Ishikawa (cell line): Measurements from ENCODE around the gene TMEM221.

Experiments
- CEBPB ChIP-seq: IDR thresholded peaks from 2 replicates; pipeline ENCODE4 v1.6.1; 2012
- CREB1 ChIP-seq: IDR thresholded peaks from 2 replicates; pipeline ENCODE4 v1.6.1; 2012; ENCODE audit warnings: low read depth
- EGR1 ChIP-seq: IDR thresholded peaks from 2 replicates; pipeline ENCODE4 v1.6.1; 2012
- EP300 ChIP-seq: IDR thresholded peaks from 2 replicates; pipeline ENCODE4 v1.6.1; 2012; ENCODE audit warnings: borderline replicate concordance
- FOXM1 ChIP-seq: IDR thresholded peaks from 2 replicates; pipeline ENCODE4 v1.6.1; 2012; ENCODE audit warnings: low read depth, borderline replicate concordance
- NFIC ChIP-seq: IDR thresholded peaks from 2 replicates; pipeline ENCODE4 v1.6.1; 2012
- RAD21 ChIP-seq: IDR thresholded peaks from 2 replicates; pipeline ENCODE4 v1.6.1; 2012; ENCODE audit warnings: low read depth
- TAF1 ChIP-seq: IDR thresholded peaks from 2 replicates; pipeline ENCODE4 v1.6.1; 2012; ENCODE audit warnings: low read depth, mild to moderate bottlenecking
- TCF12 ChIP-seq: IDR thresholded peaks from 2 replicates; pipeline ENCODE4 v1.6.1; 2012; ENCODE audit warnings: low read depth
- TEAD4 ChIP-seq: IDR thresholded peaks from 2 replicates; pipeline ENCODE4 v1.6.1; 2012
- YY1 ChIP-seq: IDR thresholded peaks from 2 replicates; pipeline ENCODE4 v1.6.1; 2012; ENCODE audit warnings: low read depth
- ZBTB7A ChIP-seq: IDR thresholded peaks from 2 replicates; pipeline ENCODE4 v1.6.1; 2012; ENCODE audit warnings: low read depth
- TF ChIP-seq, protein P1 (sequence below): IDR thresholded peaks from 2 replicates; pipeline ENCODE4 v1.6.1; 2012
- TF ChIP-seq, protein P2 (sequence below): IDR thresholded peaks from 2 replicates; pipeline ENCODE4 v1.6.1; 2012; ENCODE audit warnings: low read depth, mild to moderate bottlenecking
- TF ChIP-seq, protein P3 (sequence below): IDR thresholded peaks from 2 replicates; pipeline ENCODE4 v1.6.1; 2012

Gene TMEM221

DNA sequence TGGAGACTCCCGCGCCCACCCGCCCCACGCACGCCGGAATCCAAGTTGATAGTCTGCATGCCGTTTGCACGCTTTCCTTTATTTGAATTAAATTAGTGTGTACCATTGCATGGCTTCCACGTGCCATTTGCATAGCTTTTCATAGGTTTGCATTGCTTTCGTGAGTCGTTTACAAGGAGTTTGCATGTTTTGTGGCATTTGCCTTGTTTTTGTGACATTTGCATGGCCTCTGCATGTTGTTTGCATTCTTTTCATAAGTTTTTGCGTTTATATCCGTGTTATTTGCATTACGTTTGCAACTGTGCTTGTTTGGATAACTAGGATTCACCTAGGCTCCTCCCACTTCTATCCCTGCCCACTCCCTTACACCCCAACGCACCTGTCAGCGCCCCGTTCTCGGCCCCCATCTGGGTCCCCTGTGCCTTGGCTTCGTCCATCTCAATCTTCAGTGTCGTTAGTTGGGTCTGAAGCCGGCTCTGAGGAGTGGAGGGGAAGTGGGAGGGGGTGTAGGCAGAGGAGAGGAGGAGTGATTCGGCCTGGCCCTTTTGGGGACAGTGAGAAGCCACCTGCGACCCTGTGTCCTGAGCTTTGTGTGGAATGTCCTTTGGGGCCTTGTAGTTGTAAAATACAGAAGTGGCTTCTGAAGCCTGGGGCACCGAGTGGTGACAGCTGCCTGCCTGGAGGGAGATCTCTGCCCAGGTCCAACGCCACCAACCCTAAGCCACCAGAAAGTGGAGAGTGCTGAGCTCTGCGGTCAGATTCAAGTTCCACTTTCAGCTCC lies 56.9 kb downstream of the TMEM221 start:
- TF ChIP-seq EP300 (no peak), EGR1 (no peak), CEBPB (no peak), CREB1 (no peak)
- TF ChIP-seq, protein P1, sequence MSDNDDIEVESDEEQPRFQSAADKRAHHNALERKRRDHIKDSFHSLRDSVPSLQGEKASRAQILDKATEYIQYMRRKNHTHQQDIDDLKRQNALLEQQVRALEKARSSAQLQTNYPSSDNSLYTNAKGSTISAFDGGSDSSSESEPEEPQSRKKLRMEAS, result peak; percentile 52; the same call in 1 of the 2 replicates

DNA sequence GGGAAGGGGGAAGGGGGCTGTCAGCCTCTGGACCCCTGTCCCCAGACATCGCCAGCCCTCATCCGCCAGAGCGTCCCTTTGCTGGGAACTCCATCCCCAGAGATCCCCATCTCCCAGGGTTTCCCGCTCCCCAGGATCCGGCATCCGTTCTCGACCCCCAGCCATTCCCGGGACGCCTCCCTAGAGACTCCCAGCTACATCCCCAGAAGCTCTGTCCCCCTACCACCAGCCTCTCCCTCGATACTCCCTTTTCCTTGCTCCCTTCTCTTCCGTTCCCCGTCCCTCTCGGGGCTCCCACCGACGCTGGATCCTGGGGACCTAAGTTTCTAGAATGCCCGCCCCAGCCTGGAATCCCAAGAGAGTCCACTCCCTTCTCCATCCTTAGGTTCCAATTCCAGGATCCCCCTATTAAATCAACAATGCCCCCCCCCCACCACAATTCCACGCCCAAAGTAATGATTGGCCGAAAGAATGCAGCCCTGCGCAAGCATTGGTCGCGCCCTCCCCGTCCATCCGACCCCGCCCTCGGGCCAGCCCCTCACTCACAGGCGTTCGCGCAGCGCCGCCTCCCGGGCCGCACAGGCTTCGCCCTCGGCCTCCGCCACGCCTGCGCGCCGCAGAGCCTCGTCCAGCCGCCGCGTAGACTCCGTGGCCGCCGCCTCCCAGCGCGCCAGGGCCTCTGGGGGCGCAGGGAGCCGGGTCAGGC lies 57.6 kb downstream of the TMEM221 start:
- TF ChIP-seq ZBTB7A (0 out of 2 replicates have a peak, but pooled peaks have one; percentile 1), TCF12 (0 out of 2 replicates have a peak, but pooled peaks have one; percentile 11), RAD21 (peak; percentile 46; the same call in 1 of the 2 replicates), FOXM1 (no peak), CEBPB (no peak), CREB1 (no peak), EP300 (no peak), EGR1 (no peak), TEAD4 (no peak), YY1 (0 out of 2 replicates have a peak, but pooled peaks have one; percentile 13), NFIC (no peak), TAF1 (no peak)
- TF ChIP-seq, protein P2, sequence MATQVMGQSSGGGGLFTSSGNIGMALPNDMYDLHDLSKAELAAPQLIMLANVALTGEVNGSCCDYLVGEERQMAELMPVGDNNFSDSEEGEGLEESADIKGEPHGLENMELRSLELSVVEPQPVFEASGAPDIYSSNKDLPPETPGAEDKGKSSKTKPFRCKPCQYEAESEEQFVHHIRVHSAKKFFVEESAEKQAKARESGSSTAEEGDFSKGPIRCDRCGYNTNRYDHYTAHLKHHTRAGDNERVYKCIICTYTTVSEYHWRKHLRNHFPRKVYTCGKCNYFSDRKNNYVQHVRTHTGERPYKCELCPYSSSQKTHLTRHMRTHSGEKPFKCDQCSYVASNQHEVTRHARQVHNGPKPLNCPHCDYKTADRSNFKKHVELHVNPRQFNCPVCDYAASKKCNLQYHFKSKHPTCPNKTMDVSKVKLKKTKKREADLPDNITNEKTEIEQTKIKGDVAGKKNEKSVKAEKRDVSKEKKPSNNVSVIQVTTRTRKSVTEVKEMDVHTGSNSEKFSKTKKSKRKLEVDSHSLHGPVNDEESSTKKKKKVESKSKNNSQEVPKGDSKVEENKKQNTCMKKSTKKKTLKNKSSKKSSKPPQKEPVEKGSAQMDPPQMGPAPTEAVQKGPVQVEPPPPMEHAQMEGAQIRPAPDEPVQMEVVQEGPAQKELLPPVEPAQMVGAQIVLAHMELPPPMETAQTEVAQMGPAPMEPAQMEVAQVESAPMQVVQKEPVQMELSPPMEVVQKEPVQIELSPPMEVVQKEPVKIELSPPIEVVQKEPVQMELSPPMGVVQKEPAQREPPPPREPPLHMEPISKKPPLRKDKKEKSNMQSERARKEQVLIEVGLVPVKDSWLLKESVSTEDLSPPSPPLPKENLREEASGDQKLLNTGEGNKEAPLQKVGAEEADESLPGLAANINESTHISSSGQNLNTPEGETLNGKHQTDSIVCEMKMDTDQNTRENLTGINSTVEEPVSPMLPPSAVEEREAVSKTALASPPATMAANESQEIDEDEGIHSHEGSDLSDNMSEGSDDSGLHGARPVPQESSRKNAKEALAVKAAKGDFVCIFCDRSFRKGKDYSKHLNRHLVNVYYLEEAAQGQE, result no peak
- TF ChIP-seq, protein P3, sequence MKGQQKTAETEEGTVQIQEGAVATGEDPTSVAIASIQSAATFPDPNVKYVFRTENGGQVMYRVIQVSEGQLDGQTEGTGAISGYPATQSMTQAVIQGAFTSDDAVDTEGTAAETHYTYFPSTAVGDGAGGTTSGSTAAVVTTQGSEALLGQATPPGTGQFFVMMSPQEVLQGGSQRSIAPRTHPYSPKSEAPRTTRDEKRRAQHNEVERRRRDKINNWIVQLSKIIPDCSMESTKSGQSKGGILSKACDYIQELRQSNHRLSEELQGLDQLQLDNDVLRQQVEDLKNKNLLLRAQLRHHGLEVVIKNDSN, result no peak
- TF ChIP-seq, protein P1, result peak; percentile 61

DNA sequence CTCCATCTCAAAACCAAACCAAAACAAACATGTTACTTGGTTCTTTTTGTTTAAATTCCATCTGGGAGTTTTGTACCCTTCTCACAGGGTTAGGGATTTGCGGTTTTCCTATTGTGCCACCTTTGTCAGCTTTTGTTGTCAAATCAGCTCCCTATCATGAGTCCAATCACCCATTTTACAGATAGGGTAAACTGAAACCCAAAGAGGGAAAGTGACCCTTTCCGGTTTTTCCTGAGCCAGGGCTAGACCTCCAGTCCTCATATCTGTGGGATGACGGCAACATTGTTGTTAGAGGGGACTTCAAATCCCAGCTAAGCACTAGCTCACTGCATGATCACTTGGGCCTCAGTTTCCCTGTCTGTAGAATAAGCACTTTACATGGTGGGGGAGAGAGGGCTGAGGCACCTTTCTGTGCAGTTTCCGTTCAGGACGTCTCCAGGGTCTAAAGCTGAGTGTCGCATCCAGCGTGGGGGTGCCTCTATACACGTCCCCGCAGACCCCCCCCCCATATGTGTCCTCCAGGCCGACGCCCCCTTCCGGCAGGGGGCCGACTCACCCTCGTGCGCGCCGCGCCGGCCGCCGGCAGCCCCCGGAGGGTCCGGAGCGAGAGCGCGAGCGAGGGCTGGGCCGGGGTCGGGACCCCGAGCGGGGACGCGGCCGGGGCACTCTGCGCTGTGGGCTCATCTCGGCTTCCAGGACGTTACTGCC lies 58.4 kb downstream of the TMEM221 start:
- TF ChIP-seq, protein P2, result no peak
- TF ChIP-seq, protein P3, result no peak
- TF ChIP-seq RAD21 (no peak), EGR1 (no peak), TEAD4 (no peak), NFIC (no peak), EP300 (no peak), YY1 (no peak), CEBPB (no peak), CREB1 (no peak), TCF12 (no peak), TAF1 (no peak), ZBTB7A (no peak), FOXM1 (no peak)
- TF ChIP-seq, protein P1, result no peak

DNA sequence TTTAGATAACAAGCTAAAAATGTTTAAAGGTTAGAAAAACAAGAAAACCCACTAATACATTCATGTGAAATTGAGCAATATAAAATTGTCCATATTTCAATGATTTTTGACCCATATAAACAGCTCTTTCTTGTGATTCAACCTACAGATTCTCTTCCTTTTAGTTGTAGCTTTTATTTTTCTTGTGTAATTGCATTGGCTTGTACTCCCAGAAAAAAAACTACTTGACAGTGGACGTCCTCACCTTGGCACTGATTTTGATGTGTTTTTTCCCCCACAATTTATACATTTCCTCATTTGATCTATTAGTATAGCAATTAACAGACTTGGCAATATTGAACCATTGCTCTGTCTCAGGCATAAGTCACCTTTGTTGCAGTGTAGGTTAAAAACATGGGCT lies 59.2 kb downstream of the TMEM221 start:
- TF ChIP-seq TAF1, result no peak
- TF ChIP-seq, protein P1, result no peak
